ENCODE measurements around the gene MTERF1. TPM values are rescaled to one million over a fixed set of nuclear protein-coding genes. Genes with fewer than 3 reads are reported as not detected.

MTERF1 gene
- total and polyA plus RNA-seq, 2 of the 13 experiments (the other 11 are each of a cell fraction or from before 2014, with no cell fraction given), result 5.5 to 19.3 TPM

- no peak for TF ChIP-seq HNF1A (IDR thresholded peaks at IDR 0.05; ENCODE audit: low read depth)
- TF ChIP-seq HNF1A (CRISPR knock-in tag; IDR thresholded peaks at IDR 0.05; ENCODE audit: borderline replicate concordance), result peak; percentile 58; the same call in 1 of the 2 replicates
- TF ChIP-seq SETDB1 (CRISPR knock-in tag; IDR thresholded peaks at IDR 0.05; ENCODE audit: borderline replicate concordance), result no peak
- no peak for TF ChIP-seq ZNF235 (CRISPR knock-in tag; IDR thresholded peaks at IDR 0.05; ENCODE audit: borderline replicate concordance)
- TF ChIP-seq MIER2 (CRISPR knock-in tag; IDR thresholded peaks at IDR 0.05), result peak; percentile 82
- no peak for TF ChIP-seq PRPF4 (IDR thresholded peaks at IDR 0.05; ENCODE audit: low read depth, low read length, poor library complexity, severe bottlenecking)
- peak; percentile 86 for TF ChIP-seq ETV5 (CRISPR knock-in tag; IDR thresholded peaks at IDR 0.05; ENCODE audit: borderline replicate concordance)
- TF ChIP-seq MAX (IDR thresholded peaks at IDR 0.05), result peak; percentile 72
- no peak for TF ChIP-seq THYN1 (CRISPR knock-in tag; IDR thresholded peaks at IDR 0.05; ENCODE audit: borderline replicate concordance, low read depth)
- TF ChIP-seq HDAC1 (CRISPR knock-in tag; IDR thresholded peaks at IDR 0.05), result peak; percentile 97
- no peak for TF ChIP-seq ZNF891 (CRISPR knock-in tag; IDR thresholded peaks at IDR 0.05)
- no peak for TF ChIP-seq JARID2 (CRISPR knock-in tag; IDR thresholded peaks at IDR 0.05; ENCODE audit: insufficient replicate concordance)
- no peak for TF ChIP-seq MBD4 (IDR thresholded peaks at IDR 0.05; ENCODE audit: borderline replicate concordance, low read length)
- TF ChIP-seq ZNF460 (CRISPR knock-in tag; IDR thresholded peaks at IDR 0.05; ENCODE audit: borderline replicate concordance), result no peak; the same call in 1 of the 2 replicates
- peak; percentile 96 for TF ChIP-seq HOMEZ (CRISPR knock-in tag; IDR thresholded peaks at IDR 0.05; ENCODE audit: low read depth)
- 0 out of 2 replicates have a peak, but pooled peaks have one; percentile 65 for TF ChIP-seq ZNF264 (CRISPR knock-in tag; IDR thresholded peaks at IDR 0.05)
- peak; percentile 81; the same call in 1 of the 2 replicates for TF ChIP-seq ARID2 (CRISPR knock-in tag; IDR thresholded peaks at IDR 0.05; ENCODE audit: borderline replicate concordance)
- no peak for TF ChIP-seq NR0B2 (CRISPR knock-in tag; IDR thresholded peaks at IDR 0.05)
- peak; percentile 31; the same call in 1 of the 2 replicates for TF ChIP-seq PHF21A (CRISPR knock-in tag; IDR thresholded peaks at IDR 0.05)
- TF ChIP-seq ZNF354B (CRISPR knock-in tag; IDR thresholded peaks at IDR 0.05), result no peak
- TF ChIP-seq ZNF333 (CRISPR knock-in tag; IDR thresholded peaks at IDR 0.05; ENCODE audit: borderline replicate concordance), result no peak
- TF ChIP-seq ZNF441 (CRISPR knock-in tag; IDR thresholded peaks at IDR 0.05; ENCODE audit: borderline replicate concordance), result no peak
- TF ChIP-seq SUZ12 (IDR thresholded peaks at IDR 0.05; ENCODE audit: low read depth, low read length), result no peak
- no peak for TF ChIP-seq FIP1L1 (IDR thresholded peaks at IDR 0.05; ENCODE audit: borderline replicate concordance, insufficient read depth, low read depth, low read length)
Measured at GRCh38 chr7:91880413-91881241, at the start of gene MTERF1 (continued).
